Tongue (tissue), 2 donors: ENCODE measurements around the gene ESYT2. TPM values are rescaled to one million over a fixed set of nuclear protein-coding genes. Genes with fewer than 3 reads are reported as not detected.
A peak's percentile ranks its signal among the peaks of the same experiment; 100 is the strongest.

Experiments
- DNase-seq: peaks from one replicate; pipeline ENCODE4 v3.0.0-alpha.2; 2015
- total RNA-seq: library from RNA; depleted of rRNA; stranded (reverse); fragments of >200 nt; gene quantifications from one replicate; pipeline ENCODE4 v1.2.3, GENCODE V29; 2014

The ESYT2 gene
- total RNA-seq, 1 donor from 2014 or later = 119 TPM

- peak; percentile 79 for DNase-seq
Measured at GRCh38 chr7:158695726-158696452, 133.4 kb downstream of the ESYT2 start.

- DNase-seq = no peak
Measured at GRCh38 chr7:158695056-158695455, 134.3 kb downstream of the ESYT2 start.

GRCh38 chr7:158694650-158695049 is 134.7 kb downstream of the ESYT2 start:
- no peak for DNase-seq

- no peak for DNase-seq
Measured at GRCh38 chr7:158689488-158689887, 139.8 kb downstream of the ESYT2 start.

- DNase-seq = no peak
Measured at GRCh38 chr7:158687406-158687805, 141.9 kb downstream of the ESYT2 start.

GRCh38 chr7:158685693-158686092 is 143.6 kb downstream of the ESYT2 start:
- no peak for DNase-seq

- no peak for DNase-seq
Measured at GRCh38 chr7:158684329-158684728, 145.0 kb downstream of the ESYT2 start.

- no peak for DNase-seq
Measured at GRCh38 chr7:158683541-158683940, 145.8 kb downstream of the ESYT2 start.

- DNase-seq = no peak
Measured at GRCh38 chr7:158682456-158682855, 146.9 kb downstream of the ESYT2 start.

Other genes with a start within 250 kb of the ESYT2 start
- gene PTPRN2, start 241.7 kb downstream of the ESYT2 start, total RNA-seq = 3.1 TPM
- 29.5 TPM for gene NCAPG2, start 124.7 kb downstream of the ESYT2 start, total RNA-seq
- gene DYNC2I1, start 27.0 kb upstream of the ESYT2 start, total RNA-seq = 14.9 TPM